OCI-LY1 (cell line): ENCODE results near the gene LRRC25.

Source experiments
- CTCF ChIP-seq: fragments of 200-600 bp; sonication (generic), shearing (Covaris generic); IDR thresholded peaks from 2 replicates; pipeline ENCODE4 v1.5.1; 2017; ENCODE audit warnings: mild to moderate bottlenecking, antibody characterized with exemption, low read length, moderate library complexity, mixed read lengths
- EZH2 ChIP-seq: fragments of 200-600 bp; sonication (generic), shearing (Covaris generic); IDR thresholded peaks from 2 replicates; pipeline ENCODE4 v1.8.0; 2017; ENCODE audit warnings: borderline replicate concordance, mixed run types, mild to moderate bottlenecking, antibody characterized with exemption, low read length, moderate library complexity, mixed read lengths

GRCh38 chr19:18429717-18430416 is 32.4 kb upstream of the LRRC25 start:
- no peak for TF ChIP-seq CTCF
- TF ChIP-seq EZH2: no peak
